Measurements from ENCODE around the gene C22orf23. TPM values are rescaled to one million over a fixed set of nuclear protein-coding genes. Genes with fewer than 3 reads are reported as not detected.

Gene C22orf23
- total RNA-seq, 1 donor from 2014 or later = not detected

GRCh38 chr22:37907036-37907954 lies 46.1 kb downstream of the C22orf23 start:
- H3K36me3 Mint-ChIP-seq (ENCODE audit: low read depth) = peaks cover 5% of the 10 kb centered on the region
- DNase-seq (ENCODE audit: low spot score) = no peak
- H3K27me3 Mint-ChIP-seq (ENCODE audit: low read depth) = no peaks in the 10 kb centered on the region
- H3K4me3 Mint-ChIP-seq (ENCODE audit: unreplicated experiment) = peak overlapping the region; percentile 84
- no peaks in the 10 kb centered on the region for H3K9me3 Mint-ChIP-seq (ENCODE audit: low read depth)
- peaks cover 55% of the 10 kb centered on the region for H3K4me1 Mint-ChIP-seq (ENCODE audit: low read depth)
- no peak for TF ChIP-seq CTCF (IDR thresholded peaks at IDR 0.05)
- H3K27ac Mint-ChIP-seq (ENCODE audit: unreplicated experiment) = peak overlapping the region; percentile 89

GRCh38 chr22:37906364-37907008 lies 46.9 kb downstream of the C22orf23 start:
- Mint-ChIP-seq H3K27ac (ENCODE audit: unreplicated experiment) (peak overlapping the region; percentile 89), H3K4me3 (ENCODE audit: unreplicated experiment) (peak overlapping the region; percentile 84)
- TF ChIP-seq CTCF (IDR thresholded peaks at IDR 0.05) = no peak

GRCh38 chr22:37905534-37906363 lies 47.7 kb downstream of the C22orf23 start, which contains the start of gene MICALL1:
MICALL1 (plus strand) TSS chr22:37906297; CDS start chr22:37906423, 126 bp downstream.
- Mint-ChIP-seq H3K27me3 (ENCODE audit: low read depth) (no peaks in the 10 kb centered on the region), H3K4me1 (ENCODE audit: low read depth) (peaks cover 43% of the 10 kb centered on the region), H3K4me3 (ENCODE audit: unreplicated experiment) (peak within 1 kb of the TSS; percentile 84), H3K36me3 (ENCODE audit: low read depth) (peaks cover 5% of the 10 kb centered on the region), H3K27ac (ENCODE audit: unreplicated experiment) (peak within 1 kb of the TSS; percentile 98), H3K9me3 (ENCODE audit: low read depth) (no peaks in the 10 kb centered on the region)
- TF ChIP-seq CTCF (IDR thresholded peaks at IDR 0.05) = peak; percentile 55
- no peak for DNase-seq (ENCODE audit: low spot score)

More at GRCh38 chr22:37906364-37907008, 46.9 kb downstream of the C22orf23 start:
- H3K36me3 Mint-ChIP-seq (ENCODE audit: low read depth) = peaks cover 5% of the 10 kb centered on the region
- no peaks in the 10 kb centered on the region for H3K27me3 Mint-ChIP-seq (ENCODE audit: low read depth)
- H3K9me3 Mint-ChIP-seq (ENCODE audit: low read depth) = no peaks in the 10 kb centered on the region
- DNase-seq (ENCODE audit: low spot score) = no peak
- H3K4me1 Mint-ChIP-seq (ENCODE audit: low read depth) = peaks cover 50% of the 10 kb centered on the region

- no peak for DNase-seq (ENCODE audit: low spot score)
- peaks cover 5% of the 10 kb centered on the region for H3K36me3 Mint-ChIP-seq (ENCODE audit: low read depth)
- H3K9me3 Mint-ChIP-seq (ENCODE audit: low read depth) = no peaks in the 10 kb centered on the region
- TF ChIP-seq CTCF (IDR thresholded peaks at IDR 0.05) = no peak
- peaks cover 36% of the 10 kb centered on the region for H3K4me1 Mint-ChIP-seq (ENCODE audit: low read depth)
- H3K4me3 Mint-ChIP-seq (ENCODE audit: unreplicated experiment) = peak overlapping the region; percentile 72
- H3K27me3 Mint-ChIP-seq (ENCODE audit: low read depth) = no peaks in the 10 kb centered on the region
- H3K27ac Mint-ChIP-seq (ENCODE audit: unreplicated experiment) = peak overlapping the region; percentile 98
Observed at GRCh38 chr22:37904572-37905533, 48.5 kb downstream of the C22orf23 start.
